ENCODE measurements around the gene NLRP3.

- TF ChIP-seq POLR2A (IDR thresholded peaks at IDR 0.05; ENCODE audit: low read depth, low read length), result no peak
- TF ChIP-seq POLR2AphosphoS5 (IDR thresholded peaks at IDR 0.05; ENCODE audit: low read depth, low read length), result no peak
- no peak for TF ChIP-seq TAF1 (IDR thresholded peaks at IDR 0.05; ENCODE audit: low read depth, low read length)
Measured at GRCh38 chr1:247452447-247453039, 36.6 kb downstream of the NLRP3 start.
